ENCODE data around the gene ESCO1. TPM values are rescaled to one million over a fixed set of nuclear protein-coding genes. Genes with fewer than 3 reads are reported as not detected.

Gene ESCO1
- total and polyA plus RNA-seq, 2 of the 13 experiments (the other 11 are each of a cell fraction or from before 2014, with no cell fraction given): 6.3 to 19.4 TPM

DNA sequence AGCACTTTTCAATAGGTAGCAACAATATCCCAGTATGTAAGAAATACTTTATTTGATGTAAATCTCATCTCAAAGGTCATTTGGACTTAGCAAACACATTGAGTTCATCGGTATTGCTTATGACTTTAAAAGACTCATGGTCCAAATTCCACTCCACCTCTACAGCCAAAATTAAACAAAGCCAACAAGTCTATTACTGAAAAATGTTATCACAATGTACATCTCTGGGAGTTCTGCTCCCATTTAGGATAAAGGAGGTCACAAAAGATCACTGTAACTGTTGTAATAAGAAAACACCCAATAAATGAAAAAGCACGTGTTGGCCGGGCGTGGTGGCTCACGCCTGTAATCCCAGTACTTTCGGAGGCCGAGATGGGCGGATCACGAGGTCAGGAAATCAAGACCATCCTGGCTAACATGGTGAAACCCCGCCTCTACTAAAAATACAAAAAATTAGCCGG, 50.0 kb downstream of the ESCO1 start (continued):
- TF ChIP-seq MTF2 (CRISPR knock-in tag; IDR thresholded peaks at IDR 0.05; ENCODE audit: borderline replicate concordance) (no peak), CBX2 (IDR thresholded peaks at IDR 0.05; ENCODE audit: low read depth, low read length) (no peak), CBX2 (CRISPR knock-in tag; IDR thresholded peaks at IDR 0.05; ENCODE audit: low read depth) (no peak), KDM6A (CRISPR knock-in tag; IDR thresholded peaks at IDR 0.05; ENCODE audit: low read depth) (peak; percentile 62), NPAS2 (CRISPR knock-in tag; IDR thresholded peaks at IDR 0.05; ENCODE audit: borderline replicate concordance) (no peak), REL (CRISPR knock-in tag; conservative IDR thresholded peaks at IDR 0.05) (no peak), RBM22 (optimal IDR thresholded peaks at IDR 0.05; ENCODE audit: low read length) (no peak), ZBTB21 (CRISPR knock-in tag; IDR thresholded peaks at IDR 0.05) (no peak), HNRNPH1 (optimal IDR thresholded peaks at IDR 0.05; ENCODE audit: low read depth, low read length) (no peak), CBFB (CRISPR knock-in tag; IDR thresholded peaks at IDR 0.05) (no peak), FOXO1 (CRISPR knock-in tag; IDR thresholded peaks at IDR 0.05) (peak; percentile 32; the same call in 1 of the 2 replicates)
- TF ChIP-seq, protein P1, sequence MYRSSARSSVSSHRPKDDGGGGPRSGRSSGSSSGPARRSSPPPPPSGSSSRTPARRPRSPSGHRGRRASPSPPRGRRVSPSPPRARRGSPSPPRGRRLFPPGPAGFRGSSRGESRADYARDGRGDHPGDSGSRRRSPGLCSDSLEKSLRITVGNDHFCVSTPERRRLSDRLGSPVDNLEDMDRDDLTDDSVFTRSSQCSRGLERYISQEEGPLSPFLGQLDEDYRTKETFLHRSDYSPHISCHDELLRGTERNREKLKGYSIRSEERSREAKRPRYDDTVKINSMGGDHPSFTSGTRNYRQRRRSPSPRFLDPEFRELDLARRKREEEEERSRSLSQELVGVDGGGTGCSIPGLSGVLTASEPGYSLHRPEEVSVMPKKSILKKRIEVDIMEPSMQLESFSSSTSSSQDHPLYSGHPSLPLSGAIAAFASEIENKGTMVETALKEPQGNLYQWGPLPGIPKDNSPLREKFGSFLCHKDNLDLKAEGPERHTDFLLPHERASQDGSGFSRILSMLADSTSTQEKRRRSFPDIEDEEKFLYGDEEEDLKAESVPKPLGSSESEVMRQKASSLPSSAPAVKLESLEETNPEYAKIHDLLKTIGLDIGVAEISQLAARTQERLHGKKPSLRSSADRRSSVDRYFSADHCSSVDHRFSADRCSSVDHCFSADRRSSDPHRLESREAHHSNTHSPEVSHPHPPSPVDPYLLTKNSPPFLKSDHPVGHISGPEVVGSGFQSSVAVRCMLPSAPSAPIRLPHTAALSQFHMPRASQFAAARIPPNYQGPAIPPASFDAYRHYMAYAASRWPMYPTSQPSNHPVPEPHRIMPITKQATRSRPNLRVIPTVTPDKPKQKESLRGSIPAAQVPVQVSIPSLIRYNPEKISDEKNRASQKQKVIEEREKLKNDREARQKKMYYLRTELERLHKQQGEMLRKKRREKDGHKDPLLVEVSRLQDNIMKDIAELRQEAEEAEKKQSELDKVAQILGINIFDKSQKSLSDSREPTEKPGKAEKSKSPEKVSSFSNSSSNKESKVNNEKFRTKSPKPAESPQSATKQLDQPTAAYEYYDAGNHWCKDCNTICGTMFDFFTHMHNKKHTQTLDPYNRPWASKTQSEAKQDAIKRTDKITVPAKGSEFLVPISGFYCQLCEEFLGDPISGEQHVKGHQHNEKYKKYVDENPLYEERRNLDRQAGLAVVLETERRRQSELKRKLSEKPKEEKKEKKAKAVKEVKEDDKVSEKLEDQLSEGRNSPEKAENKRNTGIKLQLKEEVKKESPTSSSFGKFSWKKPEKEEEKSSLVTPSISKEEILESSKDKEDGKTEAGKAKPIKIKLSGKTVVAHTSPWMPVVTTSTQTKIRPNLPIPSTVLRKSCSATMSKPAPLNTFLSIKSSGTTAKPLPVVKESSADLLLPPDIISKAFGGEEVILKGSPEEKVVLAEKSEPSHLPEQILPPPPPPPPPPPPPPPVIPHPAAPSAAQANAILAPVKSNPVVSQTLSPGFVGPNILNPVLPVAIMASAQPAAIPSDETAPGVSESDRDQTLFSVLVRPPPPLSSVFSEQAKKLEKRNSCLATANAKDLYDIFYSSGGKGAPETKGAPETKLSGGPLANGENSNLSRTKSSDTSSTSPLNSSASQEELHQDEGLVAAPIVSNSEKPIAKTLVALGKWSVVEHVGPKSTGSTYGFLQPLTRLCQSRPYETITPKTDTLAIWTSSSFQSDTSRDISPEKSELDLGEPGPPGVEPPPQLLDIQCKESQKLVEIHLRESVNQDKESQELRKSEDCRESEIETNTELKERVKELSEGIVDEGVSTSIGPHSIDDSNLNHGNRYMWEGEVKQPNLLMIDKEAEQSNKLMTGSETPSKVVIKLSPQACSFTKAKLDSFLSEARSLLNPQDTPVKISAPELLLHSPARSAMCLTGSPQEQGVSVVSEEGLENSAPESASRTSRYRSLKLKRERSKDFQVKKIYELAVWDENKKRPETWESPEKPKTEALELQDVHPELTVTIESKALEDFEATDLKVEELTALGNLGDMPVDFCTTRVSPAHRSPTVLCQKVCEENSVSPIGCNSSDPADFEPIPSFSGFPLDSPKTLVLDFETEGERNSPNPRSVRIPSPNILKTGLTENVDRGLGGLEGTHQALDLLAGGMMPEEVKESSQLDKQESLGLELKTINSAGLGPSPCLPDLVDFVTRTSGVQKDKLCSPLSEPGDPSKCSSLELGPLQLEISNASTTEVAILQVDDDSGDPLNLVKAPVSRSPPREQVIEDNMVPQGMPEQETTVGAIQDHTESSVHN (CRISPR knock-in tag; IDR thresholded peaks at IDR 0.05): no peak
- TF ChIP-seq, protein P2, sequence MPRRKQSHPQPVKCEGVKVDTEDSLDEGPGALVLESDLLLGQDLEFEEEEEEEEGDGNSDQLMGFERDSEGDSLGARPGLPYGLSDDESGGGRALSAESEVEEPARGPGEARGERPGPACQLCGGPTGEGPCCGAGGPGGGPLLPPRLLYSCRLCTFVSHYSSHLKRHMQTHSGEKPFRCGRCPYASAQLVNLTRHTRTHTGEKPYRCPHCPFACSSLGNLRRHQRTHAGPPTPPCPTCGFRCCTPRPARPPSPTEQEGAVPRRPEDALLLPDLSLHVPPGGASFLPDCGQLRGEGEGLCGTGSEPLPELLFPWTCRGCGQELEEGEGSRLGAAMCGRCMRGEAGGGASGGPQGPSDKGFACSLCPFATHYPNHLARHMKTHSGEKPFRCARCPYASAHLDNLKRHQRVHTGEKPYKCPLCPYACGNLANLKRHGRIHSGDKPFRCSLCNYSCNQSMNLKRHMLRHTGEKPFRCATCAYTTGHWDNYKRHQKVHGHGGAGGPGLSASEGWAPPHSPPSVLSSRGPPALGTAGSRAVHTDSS (CRISPR knock-in tag; conservative IDR thresholded peaks at IDR 0.05): no peak
- TF ChIP-seq, protein P3, sequence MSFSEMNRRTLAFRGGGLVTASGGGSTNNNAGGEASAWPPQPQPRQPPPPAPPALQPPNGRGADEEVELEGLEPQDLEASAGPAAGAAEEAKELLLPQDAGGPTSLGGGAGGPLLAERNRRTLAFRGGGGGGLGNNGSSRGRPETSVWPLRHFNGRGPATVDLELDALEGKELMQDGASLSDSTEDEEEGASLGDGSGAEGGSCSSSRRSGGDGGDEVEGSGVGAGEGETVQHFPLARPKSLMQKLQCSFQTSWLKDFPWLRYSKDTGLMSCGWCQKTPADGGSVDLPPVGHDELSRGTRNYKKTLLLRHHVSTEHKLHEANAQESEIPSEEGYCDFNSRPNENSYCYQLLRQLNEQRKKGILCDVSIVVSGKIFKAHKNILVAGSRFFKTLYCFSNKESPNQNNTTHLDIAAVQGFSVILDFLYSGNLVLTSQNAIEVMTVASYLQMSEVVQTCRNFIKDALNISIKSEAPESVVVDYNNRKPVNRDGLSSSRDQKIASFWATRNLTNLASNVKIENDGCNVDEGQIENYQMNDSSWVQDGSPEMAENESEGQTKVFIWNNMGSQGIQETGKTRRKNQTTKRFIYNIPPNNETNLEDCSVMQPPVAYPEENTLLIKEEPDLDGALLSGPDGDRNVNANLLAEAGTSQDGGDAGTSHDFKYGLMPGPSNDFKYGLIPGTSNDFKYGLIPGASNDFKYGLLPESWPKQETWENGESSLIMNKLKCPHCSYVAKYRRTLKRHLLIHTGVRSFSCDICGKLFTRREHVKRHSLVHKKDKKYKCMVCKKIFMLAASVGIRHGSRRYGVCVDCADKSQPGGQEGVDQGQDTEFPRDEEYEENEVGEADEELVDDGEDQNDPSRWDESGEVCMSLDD (CRISPR knock-in tag; IDR thresholded peaks at IDR 0.05; ENCODE audit: borderline replicate concordance): no peak
